Panc1 (cell line): ENCODE data around the gene FAN1. TPM values are rescaled to one million over a fixed set of nuclear protein-coding genes. Genes with fewer than 3 reads are reported as not detected.

Source experiments
- ATAC-seq: fragments of 200-7000 bp; cut with Tn5 transposase; 2 replicates; pipeline ENCODE4 v1.9.1; 2020; ENCODE audit warnings: mild to moderate bottlenecking, moderate library complexity
- BruUV-seq: library from RNA; stranded (reverse); fragments of 400-500 nt; replicated peaks from 2 replicates; lab custom pipeline; 2021; lab: Mats Ljungman, UMichigan
- CTCF ChIA-PET: fragments of 300-600 bp; sonication (Branson Sonifier 250); formaldehyde crosslinking; loops from one replicate; lab custom pipeline; 2022; ENCODE audit warnings: antibody characterized with exemption; lab: Charles Lee
- POLR2A ChIA-PET: fragments of 300-600 bp; sonication (Branson Sonifier 250); formaldehyde crosslinking; loops from one replicate; lab custom pipeline; 2022; ENCODE audit warnings: antibody characterized with exemption; lab: Charles Lee
- DNase-seq: peaks from one replicate; pipeline ENCODE4 v3.0.0-alpha.2; 2010; ENCODE audit warnings: low read depth, low spot score
- H3K27ac ChIP-seq: 2 replicates; pipeline ENCODE4 v1.5.1; 2011; ENCODE audit warnings: mild to moderate bottlenecking, low read length, inconsistent platforms
- H3K27me3 ChIP-seq: fragments of 200-500 bp; sonication (Bioruptor generic); 2 replicates; pipeline ENCODE4 v1.6.0; 2014; ENCODE audit warnings: low read length, inconsistent platforms; ENCODE audit not compliant: control insufficient read depth, insufficient read depth
- H3K36me3 ChIP-seq: fragments of 200-500 bp; sonication (Bioruptor generic); 2 replicates; pipeline ENCODE4 v1.5.1; 2014; ENCODE audit warnings: inconsistent platforms, mild to moderate bottlenecking, low read length, moderate library complexity; ENCODE audit not compliant: control insufficient read depth, insufficient read depth
- H3K4me1 ChIP-seq: 2 replicates; pipeline ENCODE4 v1.5.1; 2011; ENCODE audit warnings: inconsistent platforms, mild to moderate bottlenecking, low read length, moderate library complexity; ENCODE audit not compliant: control insufficient read depth, insufficient read depth
- H3K4me3 ChIP-seq, 2 experiments: 2 replicates each; pipeline ENCODE4 v1.5.1; 2011 to 2012; ENCODE audit warnings: low read depth in 2 of 2, low read length in 2 of 2, mild to moderate bottlenecking in 2 of 2, inconsistent platforms in 1 of 2, moderate library complexity in 1 of 2
- H3K9me3 ChIP-seq: fragments of 200-500 bp; sonication (Bioruptor generic); 2 replicates; pipeline ENCODE4 v1.5.1; 2014; ENCODE audit warnings: low read depth, mild to moderate bottlenecking, inconsistent platforms, low read length, moderate library complexity; ENCODE audit not compliant: control insufficient read depth, insufficient read depth
- POLR2AphosphoS5 ChIP-seq: IDR thresholded peaks from 2 replicates; pipeline ENCODE4 v1.6.1; 2012; ENCODE audit warnings: mild to moderate bottlenecking, low read depth, low read length, moderate library complexity
- SIN3A ChIP-seq: IDR thresholded peaks from 2 replicates; pipeline ENCODE4 v1.6.1; 2012; ENCODE audit warnings: low read depth, mild to moderate bottlenecking, low read length, moderate library complexity, borderline replicate concordance; ENCODE audit not compliant: insufficient read depth
- TCF7L2 ChIP-seq: IDR thresholded peaks from 2 replicates; pipeline ENCODE4 v1.6.1; 2011; ENCODE audit warnings: mild to moderate bottlenecking, low read depth, low read length, inconsistent platforms
- in situ Hi-C: cut with HindIII; loops from 2 replicates; pipeline ENCODE4 v1.10.0; 2016; ENCODE audit warnings: low sequenced_read_pairs, low pct_unique_long_range_greater_than_20kb
- intact Hi-C: fragments of 100-400 bp; cut with micrococcal nuclease; formaldehyde crosslinking; loops from one replicate; pipeline ENCODE4 v1.10.0; 2022; ENCODE audit not compliant: unreplicated experiment
- total RNA-seq: library from RNA; stranded (reverse); gene quantifications from one replicate; pipeline ENCODE4 v1.2.1, GENCODE V29; 2021; ENCODE audit not compliant: unreplicated experiment
- TF ChIP-seq, protein P1 (sequence below), 2 experiments: IDR thresholded peaks; 2 replicates each; pipeline ENCODE4 v1.6.1; 2011 to 2012; ENCODE audit warnings: low read depth in 2 of 2, control low read depth in 1 of 2, low read length in 1 of 2, mild to moderate bottlenecking in 1 of 2, moderate library complexity in 1 of 2; ENCODE audit not compliant: insufficient read depth in 1 of 2
- TF ChIP-seq, protein P2 (sequence below): fragments of 450-650 bp; IDR thresholded peaks from 2 replicates; pipeline ENCODE4 v1.5.1; 2017; ENCODE audit warnings: mild to moderate bottlenecking

The FAN1 gene
- total RNA-seq, 1 experiment from 2014 or later, result 16.4 TPM

DNA sequence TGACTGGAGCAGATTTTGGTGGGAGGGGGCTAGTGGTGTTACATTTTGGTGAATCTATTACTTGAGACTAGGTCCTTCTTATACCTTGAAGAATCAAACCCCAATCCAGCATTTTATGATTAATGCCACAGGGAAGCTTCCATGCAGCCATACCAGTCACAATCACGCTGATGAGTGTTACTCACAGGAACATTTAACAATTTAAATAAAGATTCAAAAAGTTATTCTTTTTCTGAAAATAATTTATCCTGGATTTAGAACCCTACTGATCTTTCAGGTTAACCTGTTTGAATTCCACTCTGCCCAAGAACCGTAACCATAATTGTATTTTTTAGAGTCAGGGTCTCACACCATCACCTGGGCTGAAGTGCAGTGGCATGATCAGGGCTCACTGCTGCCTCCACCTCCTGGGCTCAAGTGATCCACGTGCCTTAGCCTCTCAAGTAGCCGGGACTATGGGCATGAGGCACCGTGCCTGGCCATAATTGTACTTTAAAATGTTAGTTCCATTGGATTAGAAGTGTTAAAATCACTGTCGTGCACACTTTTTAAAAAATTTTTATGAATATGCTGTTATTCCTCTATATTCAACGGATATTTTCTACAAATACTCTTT is 88.6 kb downstream of the FAN1 start:
- H3K27ac ChIP-seq, result peak overlapping the region; percentile 83
- in situ Hi-C loops (no loop called here), intact Hi-C loops (loop anchor here (5.0 kb wide), 1 partner anchor 135 kb away; no protein-coding TSS in a partner anchor)
- DNase-seq, result no peak
- TF ChIP-seq SIN3A (no peak), TCF7L2 (no peak), POLR2AphosphoS5 (no peak)
- TF ChIP-seq, protein P1, sequence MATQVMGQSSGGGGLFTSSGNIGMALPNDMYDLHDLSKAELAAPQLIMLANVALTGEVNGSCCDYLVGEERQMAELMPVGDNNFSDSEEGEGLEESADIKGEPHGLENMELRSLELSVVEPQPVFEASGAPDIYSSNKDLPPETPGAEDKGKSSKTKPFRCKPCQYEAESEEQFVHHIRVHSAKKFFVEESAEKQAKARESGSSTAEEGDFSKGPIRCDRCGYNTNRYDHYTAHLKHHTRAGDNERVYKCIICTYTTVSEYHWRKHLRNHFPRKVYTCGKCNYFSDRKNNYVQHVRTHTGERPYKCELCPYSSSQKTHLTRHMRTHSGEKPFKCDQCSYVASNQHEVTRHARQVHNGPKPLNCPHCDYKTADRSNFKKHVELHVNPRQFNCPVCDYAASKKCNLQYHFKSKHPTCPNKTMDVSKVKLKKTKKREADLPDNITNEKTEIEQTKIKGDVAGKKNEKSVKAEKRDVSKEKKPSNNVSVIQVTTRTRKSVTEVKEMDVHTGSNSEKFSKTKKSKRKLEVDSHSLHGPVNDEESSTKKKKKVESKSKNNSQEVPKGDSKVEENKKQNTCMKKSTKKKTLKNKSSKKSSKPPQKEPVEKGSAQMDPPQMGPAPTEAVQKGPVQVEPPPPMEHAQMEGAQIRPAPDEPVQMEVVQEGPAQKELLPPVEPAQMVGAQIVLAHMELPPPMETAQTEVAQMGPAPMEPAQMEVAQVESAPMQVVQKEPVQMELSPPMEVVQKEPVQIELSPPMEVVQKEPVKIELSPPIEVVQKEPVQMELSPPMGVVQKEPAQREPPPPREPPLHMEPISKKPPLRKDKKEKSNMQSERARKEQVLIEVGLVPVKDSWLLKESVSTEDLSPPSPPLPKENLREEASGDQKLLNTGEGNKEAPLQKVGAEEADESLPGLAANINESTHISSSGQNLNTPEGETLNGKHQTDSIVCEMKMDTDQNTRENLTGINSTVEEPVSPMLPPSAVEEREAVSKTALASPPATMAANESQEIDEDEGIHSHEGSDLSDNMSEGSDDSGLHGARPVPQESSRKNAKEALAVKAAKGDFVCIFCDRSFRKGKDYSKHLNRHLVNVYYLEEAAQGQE (IDR thresholded peaks at IDR 0.05; ENCODE audit: insufficient read depth in 1 of 2, low read depth in 2 of 2, low read length in 1 of 2), result no peak
- TF ChIP-seq, protein P2, sequence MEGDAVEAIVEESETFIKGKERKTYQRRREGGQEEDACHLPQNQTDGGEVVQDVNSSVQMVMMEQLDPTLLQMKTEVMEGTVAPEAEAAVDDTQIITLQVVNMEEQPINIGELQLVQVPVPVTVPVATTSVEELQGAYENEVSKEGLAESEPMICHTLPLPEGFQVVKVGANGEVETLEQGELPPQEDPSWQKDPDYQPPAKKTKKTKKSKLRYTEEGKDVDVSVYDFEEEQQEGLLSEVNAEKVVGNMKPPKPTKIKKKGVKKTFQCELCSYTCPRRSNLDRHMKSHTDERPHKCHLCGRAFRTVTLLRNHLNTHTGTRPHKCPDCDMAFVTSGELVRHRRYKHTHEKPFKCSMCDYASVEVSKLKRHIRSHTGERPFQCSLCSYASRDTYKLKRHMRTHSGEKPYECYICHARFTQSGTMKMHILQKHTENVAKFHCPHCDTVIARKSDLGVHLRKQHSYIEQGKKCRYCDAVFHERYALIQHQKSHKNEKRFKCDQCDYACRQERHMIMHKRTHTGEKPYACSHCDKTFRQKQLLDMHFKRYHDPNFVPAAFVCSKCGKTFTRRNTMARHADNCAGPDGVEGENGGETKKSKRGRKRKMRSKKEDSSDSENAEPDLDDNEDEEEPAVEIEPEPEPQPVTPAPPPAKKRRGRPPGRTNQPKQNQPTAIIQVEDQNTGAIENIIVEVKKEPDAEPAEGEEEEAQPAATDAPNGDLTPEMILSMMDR, result no peak
- ATAC-seq, result no peak
- peaks cover 11% of the 10 kb centered on the region; the same call in 1 of the 2 replicates for H3K4me1 ChIP-seq
- H3K27me3 ChIP-seq, result no peaks in the 10 kb centered on the region
- H3K4me3 ChIP-seq, result peak overlapping the region; percentile 74 to 90
- H3K9me3 ChIP-seq, result no peaks in the 10 kb centered on the region
- POLR2A ChIA-PET, result no interaction called here
- no peaks in the 10 kb centered on the region; the same call in 1 of the 2 replicates for H3K36me3 ChIP-seq
- CTCF ChIA-PET, result no interaction called here
- BruUV-seq, result no TSS peak

Other genes with a start within 250 kb of the FAN1 start
- gene MTMR10, start 87.7 kb downstream of the FAN1 start, total RNA-seq, result 19.5 TPM
- gene TRPM1, start 197.8 kb downstream of the FAN1 start, total RNA-seq, result not detected